ENCODE measurements around the gene STK32C.

GRCh38 chr10:132316133-132316532 is 8.4 kb upstream of the STK32C start:
- TF ChIP-seq CTCF (conservative IDR thresholded peaks at IDR 0.05) (no peak), EZH2 (IDR thresholded peaks at IDR 0.05; ENCODE audit: low read depth) (no peak)
